ENCODE results near the gene TRAPPC3. TPM values are rescaled to one million over a fixed set of nuclear protein-coding genes. Genes with fewer than 3 reads are reported as not detected.

TRAPPC3 gene
- total RNA-seq, 1 donor from 2014 or later: 50.7 TPM

DNA sequence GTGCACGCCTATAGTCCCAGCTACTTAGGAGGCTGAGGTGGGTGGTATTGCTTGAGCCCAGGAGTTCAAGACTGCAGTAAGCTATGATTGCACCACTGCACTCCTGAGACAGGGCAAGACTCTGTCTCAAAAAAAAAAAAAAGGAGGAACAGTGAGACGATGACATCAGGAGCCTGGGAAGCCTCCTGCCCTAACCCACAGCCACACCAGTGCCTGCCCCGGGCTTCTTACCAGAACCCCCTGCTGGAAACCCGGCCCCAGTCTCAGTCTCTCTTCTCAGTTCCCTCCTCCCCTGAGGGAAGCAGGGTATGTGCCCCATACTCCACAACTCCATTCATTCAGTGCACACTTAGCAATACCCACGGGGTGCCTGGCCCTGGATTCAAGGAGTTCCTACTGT, 33.4 kb downstream of the TRAPPC3 start:
- H3K9me3 Mint-ChIP-seq (ENCODE audit: unreplicated experiment): no peaks in the 10 kb centered on the region
- H3K36me3 Mint-ChIP-seq (ENCODE audit: low read depth, unreplicated experiment): peaks cover 3% of the 10 kb centered on the region
- DNase-seq (ENCODE audit: low spot score): no peak
- no peak overlapping the region for H3K4me3 Mint-ChIP-seq (ENCODE audit: unreplicated experiment)
- H3K27me3 Mint-ChIP-seq (ENCODE audit: unreplicated experiment): peaks cover 10% of the 10 kb centered on the region
- TF ChIP-seq, protein P1, sequence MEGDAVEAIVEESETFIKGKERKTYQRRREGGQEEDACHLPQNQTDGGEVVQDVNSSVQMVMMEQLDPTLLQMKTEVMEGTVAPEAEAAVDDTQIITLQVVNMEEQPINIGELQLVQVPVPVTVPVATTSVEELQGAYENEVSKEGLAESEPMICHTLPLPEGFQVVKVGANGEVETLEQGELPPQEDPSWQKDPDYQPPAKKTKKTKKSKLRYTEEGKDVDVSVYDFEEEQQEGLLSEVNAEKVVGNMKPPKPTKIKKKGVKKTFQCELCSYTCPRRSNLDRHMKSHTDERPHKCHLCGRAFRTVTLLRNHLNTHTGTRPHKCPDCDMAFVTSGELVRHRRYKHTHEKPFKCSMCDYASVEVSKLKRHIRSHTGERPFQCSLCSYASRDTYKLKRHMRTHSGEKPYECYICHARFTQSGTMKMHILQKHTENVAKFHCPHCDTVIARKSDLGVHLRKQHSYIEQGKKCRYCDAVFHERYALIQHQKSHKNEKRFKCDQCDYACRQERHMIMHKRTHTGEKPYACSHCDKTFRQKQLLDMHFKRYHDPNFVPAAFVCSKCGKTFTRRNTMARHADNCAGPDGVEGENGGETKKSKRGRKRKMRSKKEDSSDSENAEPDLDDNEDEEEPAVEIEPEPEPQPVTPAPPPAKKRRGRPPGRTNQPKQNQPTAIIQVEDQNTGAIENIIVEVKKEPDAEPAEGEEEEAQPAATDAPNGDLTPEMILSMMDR (IDR thresholded peaks at IDR 0.05; ENCODE audit: unreplicated experiment): no peak
- H3K27ac Mint-ChIP-seq (ENCODE audit: unreplicated experiment): no peak overlapping the region
- H3K4me1 Mint-ChIP-seq (ENCODE audit: unreplicated experiment): no peaks in the 10 kb centered on the region

DNA sequence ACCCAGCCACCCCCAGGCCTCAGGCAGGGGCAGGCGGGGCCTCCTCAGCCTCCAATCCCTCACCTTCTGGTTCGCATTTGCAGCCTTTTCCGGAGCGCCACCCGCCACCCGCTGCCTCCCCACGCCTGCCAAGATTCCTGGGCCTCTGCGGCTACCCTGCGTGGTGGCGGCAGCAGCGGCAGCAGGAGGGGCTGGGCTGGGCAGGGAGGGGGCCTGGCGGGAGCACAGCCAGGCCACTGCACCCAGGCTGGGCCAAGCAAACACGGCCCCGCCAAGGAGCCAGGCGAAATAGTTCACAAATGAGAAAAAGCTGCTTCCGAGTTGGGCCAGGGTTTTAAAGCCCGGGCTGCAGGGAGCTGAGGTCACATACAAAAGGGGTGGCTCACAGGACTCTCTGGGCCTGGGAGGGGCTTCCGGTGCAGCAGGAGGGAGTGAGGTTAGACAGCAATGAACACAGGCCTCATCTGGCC, 34.1 kb downstream of the TRAPPC3 start:
- peaks cover 3% of the 10 kb centered on the region for H3K36me3 Mint-ChIP-seq (ENCODE audit: low read depth, unreplicated experiment)
- peaks cover 10% of the 10 kb centered on the region for H3K27me3 Mint-ChIP-seq (ENCODE audit: unreplicated experiment)
- H3K4me3 Mint-ChIP-seq (ENCODE audit: unreplicated experiment): no peak overlapping the region
- H3K9me3 Mint-ChIP-seq (ENCODE audit: unreplicated experiment): no peaks in the 10 kb centered on the region
- H3K27ac Mint-ChIP-seq (ENCODE audit: unreplicated experiment): no peak overlapping the region
- DNase-seq (ENCODE audit: low spot score): no peak
- H3K4me1 Mint-ChIP-seq (ENCODE audit: unreplicated experiment): no peaks in the 10 kb centered on the region
- TF ChIP-seq, protein P1 (IDR thresholded peaks at IDR 0.05; ENCODE audit: unreplicated experiment): no peak

DNA sequence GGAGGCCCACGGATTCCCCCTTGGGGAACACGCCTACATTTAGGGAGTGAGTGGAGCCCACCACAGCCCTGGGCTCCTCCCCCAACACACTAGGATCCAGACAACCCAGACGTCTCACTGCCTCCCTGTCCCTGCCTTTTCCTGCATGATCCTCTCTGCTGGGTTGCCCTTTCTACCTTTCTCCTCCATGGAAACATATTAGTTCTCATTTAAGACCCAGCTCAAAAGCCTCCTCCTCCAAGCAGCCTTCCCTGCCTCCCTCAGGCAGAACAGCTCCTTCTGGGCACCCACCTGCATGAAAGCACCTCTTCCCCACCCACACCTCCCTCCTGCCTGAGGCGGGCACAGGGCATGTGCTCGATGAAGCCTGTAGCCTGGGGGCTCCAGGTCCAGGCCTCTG, 34.9 kb downstream of the TRAPPC3 start:
- no peaks in the 10 kb centered on the region for H3K9me3 Mint-ChIP-seq (ENCODE audit: unreplicated experiment)
- no peaks in the 10 kb centered on the region for H3K4me1 Mint-ChIP-seq (ENCODE audit: unreplicated experiment)
- H3K36me3 Mint-ChIP-seq (ENCODE audit: low read depth, unreplicated experiment): peaks cover 3% of the 10 kb centered on the region
- DNase-seq (ENCODE audit: low spot score): no peak
- no peak overlapping the region for H3K27ac Mint-ChIP-seq (ENCODE audit: unreplicated experiment)
- TF ChIP-seq, protein P1 (IDR thresholded peaks at IDR 0.05; ENCODE audit: unreplicated experiment): no peak
- H3K4me3 Mint-ChIP-seq (ENCODE audit: unreplicated experiment): no peak overlapping the region
- peaks cover 10% of the 10 kb centered on the region for H3K27me3 Mint-ChIP-seq (ENCODE audit: unreplicated experiment)

DNA sequence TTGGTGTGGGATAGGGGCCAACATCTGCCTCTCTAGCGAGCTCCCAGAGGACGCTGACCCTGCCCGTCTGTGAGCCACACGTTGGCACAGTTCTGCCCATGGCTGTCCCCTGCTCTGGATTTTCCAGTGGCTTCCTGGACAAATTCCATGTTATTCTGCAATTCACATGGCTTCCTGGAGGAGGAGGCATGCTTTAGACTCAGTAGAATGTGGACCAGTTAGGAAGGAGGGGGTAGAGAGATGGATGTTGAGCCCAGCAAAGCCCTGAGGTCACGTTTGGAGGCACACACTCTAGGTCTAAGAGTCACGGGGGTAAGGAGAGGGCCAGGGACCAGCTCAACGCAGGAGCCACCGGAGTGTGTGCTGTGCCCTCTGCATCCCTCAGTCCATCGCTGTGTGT, 36.5 kb downstream of the TRAPPC3 start:
- H3K4me1 Mint-ChIP-seq (ENCODE audit: unreplicated experiment): no peaks in the 10 kb centered on the region
- no peak for DNase-seq (ENCODE audit: low spot score)
- TF ChIP-seq, protein P1 (IDR thresholded peaks at IDR 0.05; ENCODE audit: unreplicated experiment): no peak
- peaks cover 10% of the 10 kb centered on the region for H3K27me3 Mint-ChIP-seq (ENCODE audit: unreplicated experiment)
- no peaks in the 10 kb centered on the region for H3K9me3 Mint-ChIP-seq (ENCODE audit: unreplicated experiment)
- no peak overlapping the region for H3K27ac Mint-ChIP-seq (ENCODE audit: unreplicated experiment)
- H3K36me3 Mint-ChIP-seq (ENCODE audit: low read depth, unreplicated experiment): peaks cover 3% of the 10 kb centered on the region
- no peak overlapping the region for H3K4me3 Mint-ChIP-seq (ENCODE audit: unreplicated experiment)

DNA sequence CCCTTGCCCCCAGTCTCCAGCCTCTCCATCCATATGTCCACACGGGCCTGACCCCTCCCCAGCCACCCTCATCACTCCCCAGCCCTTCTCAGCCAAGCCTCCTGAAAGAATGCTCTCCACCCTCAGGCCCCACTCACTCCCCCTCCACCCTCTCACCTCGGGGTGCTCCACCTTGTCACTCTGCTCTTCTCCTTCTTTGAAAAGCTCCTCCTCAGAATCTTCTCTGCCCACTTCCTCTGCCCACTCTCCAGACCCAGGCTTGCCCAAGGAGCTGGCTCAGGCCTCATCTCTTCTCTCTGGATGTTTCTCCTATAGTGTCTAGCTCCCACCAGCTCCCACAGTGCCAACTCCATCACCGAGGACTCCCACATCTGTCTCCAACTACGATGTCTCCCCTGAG, 38.1 kb downstream of the TRAPPC3 start:
- TF ChIP-seq, protein P1 (IDR thresholded peaks at IDR 0.05; ENCODE audit: unreplicated experiment): no peak
- Mint-ChIP-seq H3K27me3 (ENCODE audit: unreplicated experiment) (peaks cover 12% of the 10 kb centered on the region), H3K4me1 (ENCODE audit: unreplicated experiment) (no peaks in the 10 kb centered on the region), H3K4me3 (ENCODE audit: unreplicated experiment) (no peak overlapping the region), H3K27ac (ENCODE audit: unreplicated experiment) (no peak overlapping the region), H3K36me3 (ENCODE audit: low read depth, unreplicated experiment) (peaks cover 3% of the 10 kb centered on the region), H3K9me3 (ENCODE audit: unreplicated experiment) (no peaks in the 10 kb centered on the region)
- no peak for DNase-seq (ENCODE audit: low spot score)
